Skeletal muscle satellite cell (primary cell): Measurements from ENCODE around the gene CALML3.

Experiments
- H3K27me3 ChIP-seq: 2 replicates; pipeline ENCODE4 v1.7.0; 2013; ENCODE audit warnings: low read length; ENCODE audit not compliant: control insufficient read depth, insufficient read depth
- H3K36me3 ChIP-seq: 2 replicates; pipeline ENCODE4 v1.7.0; 2013; ENCODE audit warnings: mild to moderate bottlenecking, control low read depth, low read length; ENCODE audit not compliant: insufficient read depth
- H3K4me1 ChIP-seq: 2 replicates; pipeline ENCODE4 v1.7.0; 2013; ENCODE audit warnings: low read length; ENCODE audit not compliant: control insufficient read depth, insufficient read depth
- H3K4me2 ChIP-seq: 2 replicates; pipeline ENCODE4 v1.7.0; 2013; ENCODE audit warnings: mild to moderate bottlenecking, low read length
- H3K4me3 ChIP-seq: 2 replicates; pipeline ENCODE4 v1.7.0; 2013; ENCODE audit warnings: low read length
- H3K9ac ChIP-seq: 2 replicates; pipeline ENCODE4 v1.7.0; 2013; ENCODE audit warnings: mild to moderate bottlenecking, low read depth, low read length, moderate library complexity
- H3K9me3 ChIP-seq: replicated peaks from 2 replicates; pipeline ENCODE4 v1.7.0; 2013; ENCODE audit warnings: mild to moderate bottlenecking, control low read depth, low read length

CALML3 gene

DNA sequence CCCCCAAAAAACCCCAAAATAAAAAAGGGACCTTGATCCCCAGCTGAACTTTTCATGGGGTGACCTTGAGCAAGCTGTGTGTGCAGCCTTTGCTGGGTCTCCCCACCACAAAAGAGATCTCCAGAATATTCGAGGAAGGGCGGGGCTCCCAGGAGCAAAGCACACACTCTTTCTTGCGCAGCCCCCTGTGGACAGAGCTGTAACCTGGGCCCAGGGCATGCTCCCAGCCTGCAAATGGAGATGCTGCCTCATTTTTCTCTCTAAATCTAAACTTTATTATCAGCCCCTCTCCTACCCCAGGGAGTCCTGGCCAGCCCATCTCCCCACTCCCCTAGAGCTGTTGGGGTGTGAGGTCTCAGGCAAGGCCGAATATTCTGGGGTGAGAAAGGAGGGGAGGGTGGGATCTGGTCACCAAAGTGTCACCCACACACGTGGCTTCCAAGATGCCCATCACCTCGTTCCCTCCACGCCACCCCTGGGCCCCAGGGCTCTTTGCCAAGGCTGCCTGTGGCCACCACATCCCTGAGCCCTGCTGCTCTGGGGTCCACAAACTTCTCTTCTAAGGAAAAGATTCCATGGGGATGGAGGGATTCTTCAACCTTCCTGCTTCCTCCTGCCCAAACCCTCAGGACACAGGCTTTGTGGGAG lies 1.7 kb upstream of the CALML3 start:
- H3K4me2 ChIP-seq: no peak overlapping the region
- no peaks in the 10 kb centered on the region for H3K9me3 ChIP-seq
- H3K4me1 ChIP-seq: no peaks in the 10 kb centered on the region
- H3K36me3 ChIP-seq: no peaks in the 10 kb centered on the region
- H3K4me3 ChIP-seq: no peak overlapping the region
- H3K27me3 ChIP-seq: peaks cover 33% of the 10 kb centered on the region
- no peak overlapping the region for H3K9ac ChIP-seq

DNA sequence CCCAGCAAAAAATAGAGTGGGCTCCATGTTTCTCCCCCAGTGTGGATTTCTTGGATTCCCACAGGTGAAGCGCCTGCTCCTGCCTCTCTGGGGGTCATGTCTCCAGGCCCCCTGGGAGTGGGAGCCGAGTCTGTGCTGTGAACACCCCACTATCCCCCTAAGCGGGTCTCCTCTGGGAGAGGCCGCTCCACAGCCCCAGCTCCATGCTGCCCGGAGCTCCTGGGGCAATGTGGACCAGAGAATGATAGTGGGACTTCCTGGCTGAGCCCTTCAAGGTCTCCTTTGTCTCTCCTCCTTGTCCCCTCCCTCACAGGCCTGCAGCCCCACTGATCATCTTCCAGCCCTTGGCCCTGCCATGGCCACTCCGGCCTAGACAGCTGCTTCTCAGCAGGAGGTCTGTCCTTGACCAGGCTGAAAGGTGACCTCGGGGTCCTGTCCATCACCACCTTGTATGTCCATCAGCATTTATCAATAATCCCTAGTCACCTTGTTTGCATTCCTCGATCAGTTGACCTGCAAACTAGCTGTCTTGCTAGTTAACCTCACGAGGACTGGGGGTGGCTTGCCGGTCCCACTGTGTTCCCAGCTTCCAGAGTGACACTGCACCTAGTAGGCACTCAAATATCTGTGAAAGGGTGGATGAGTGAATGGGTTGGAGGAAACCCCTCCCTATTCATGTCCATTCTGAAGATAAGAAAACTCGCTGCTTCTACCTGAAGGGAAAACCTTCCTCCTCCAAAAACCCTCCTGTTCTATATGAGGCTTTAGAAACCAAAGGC lies 776 bp upstream of the CALML3 start:
- H3K4me1 ChIP-seq: no peaks in the 10 kb centered on the region
- H3K27me3 ChIP-seq: peaks cover 24% of the 10 kb centered on the region
- H3K9me3 ChIP-seq: no peaks in the 10 kb centered on the region
- H3K9ac ChIP-seq: no peak overlapping the region
- H3K36me3 ChIP-seq: no peaks in the 10 kb centered on the region
- no peak overlapping the region for H3K4me3 ChIP-seq
- no peak overlapping the region for H3K4me2 ChIP-seq

DNA sequence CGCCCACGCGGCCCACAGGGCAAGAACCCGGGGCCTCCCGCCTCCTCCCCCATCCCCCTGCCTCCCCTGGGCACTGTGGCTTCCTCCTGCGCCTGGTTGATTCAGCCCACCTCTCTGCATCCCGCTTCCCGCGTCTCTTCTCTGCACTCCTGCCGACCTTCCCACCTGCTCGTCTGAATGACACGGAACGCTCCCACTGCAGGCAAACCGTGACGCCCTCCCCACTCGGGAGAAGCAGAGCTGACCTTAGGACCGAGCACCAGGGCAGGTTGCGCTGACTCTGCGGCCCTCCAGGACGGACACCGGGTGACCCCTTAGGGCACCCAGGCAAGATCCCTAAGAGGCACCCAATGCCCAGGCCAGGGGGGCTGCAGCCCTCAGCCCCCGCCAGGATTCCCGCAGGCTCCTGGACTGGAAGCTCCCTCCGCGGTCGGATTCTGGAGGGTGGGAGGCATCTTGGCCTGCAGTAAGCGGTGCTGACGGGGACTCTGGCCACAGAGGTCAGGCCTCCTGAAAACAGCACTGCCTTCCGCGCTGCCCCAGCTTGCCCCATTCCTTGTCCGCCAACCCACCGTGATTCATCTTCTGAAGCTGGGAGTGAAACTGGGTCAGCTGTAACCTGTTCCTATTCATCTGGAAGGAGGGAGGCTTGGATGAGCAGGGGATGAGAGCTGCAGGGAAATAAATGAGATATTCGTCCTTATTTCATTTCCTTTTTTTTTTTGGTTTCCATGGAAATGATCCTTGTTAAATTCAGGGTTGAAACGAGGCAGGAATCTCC lies 990 bp downstream of the CALML3 start:
- no peaks in the 10 kb centered on the region for H3K4me1 ChIP-seq
- H3K4me3 ChIP-seq: no peak overlapping the region
- no peaks in the 10 kb centered on the region for H3K36me3 ChIP-seq
- H3K9me3 ChIP-seq: no peaks in the 10 kb centered on the region
- H3K9ac ChIP-seq: no peak overlapping the region
- no peak overlapping the region for H3K4me2 ChIP-seq
- peaks cover 21% of the 10 kb centered on the region for H3K27me3 ChIP-seq

DNA sequence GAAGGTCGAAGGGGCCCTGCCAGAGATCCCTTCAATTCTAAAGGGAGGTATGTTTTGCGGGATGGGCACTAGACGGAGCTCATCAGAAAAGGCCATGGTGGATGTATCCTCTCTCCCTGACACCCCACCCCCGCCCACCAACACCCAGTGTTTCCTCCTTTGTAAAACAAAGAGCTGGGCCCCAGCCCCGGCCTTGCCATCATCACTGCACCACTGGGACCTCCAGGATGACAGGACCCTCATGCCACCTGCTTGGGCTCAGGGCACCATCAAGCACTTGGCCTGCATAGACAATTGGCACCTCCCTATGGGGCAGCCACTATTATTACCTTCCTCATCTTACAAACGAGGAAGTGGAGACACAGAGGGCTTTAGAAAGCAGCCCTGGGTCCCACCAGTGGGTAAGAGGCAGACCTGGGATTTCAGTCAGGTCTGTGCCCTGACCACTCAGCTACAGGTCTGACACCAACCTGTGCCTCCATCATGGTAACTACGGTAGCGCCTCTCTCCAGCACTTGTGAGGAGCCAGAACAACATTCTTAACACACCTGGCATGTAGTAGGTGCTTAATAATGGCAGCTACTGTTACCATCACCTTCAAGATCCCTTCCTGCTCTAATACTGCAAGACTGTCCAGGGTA lies 2.0 kb downstream of the CALML3 start:
- peaks cover 18% of the 10 kb centered on the region for H3K27me3 ChIP-seq
- no peaks in the 10 kb centered on the region for H3K36me3 ChIP-seq
- H3K4me2 ChIP-seq: no peak overlapping the region
- no peaks in the 10 kb centered on the region for H3K9me3 ChIP-seq
- no peaks in the 10 kb centered on the region for H3K4me1 ChIP-seq
- no peak overlapping the region for H3K4me3 ChIP-seq
- H3K9ac ChIP-seq: no peak overlapping the region

DNA sequence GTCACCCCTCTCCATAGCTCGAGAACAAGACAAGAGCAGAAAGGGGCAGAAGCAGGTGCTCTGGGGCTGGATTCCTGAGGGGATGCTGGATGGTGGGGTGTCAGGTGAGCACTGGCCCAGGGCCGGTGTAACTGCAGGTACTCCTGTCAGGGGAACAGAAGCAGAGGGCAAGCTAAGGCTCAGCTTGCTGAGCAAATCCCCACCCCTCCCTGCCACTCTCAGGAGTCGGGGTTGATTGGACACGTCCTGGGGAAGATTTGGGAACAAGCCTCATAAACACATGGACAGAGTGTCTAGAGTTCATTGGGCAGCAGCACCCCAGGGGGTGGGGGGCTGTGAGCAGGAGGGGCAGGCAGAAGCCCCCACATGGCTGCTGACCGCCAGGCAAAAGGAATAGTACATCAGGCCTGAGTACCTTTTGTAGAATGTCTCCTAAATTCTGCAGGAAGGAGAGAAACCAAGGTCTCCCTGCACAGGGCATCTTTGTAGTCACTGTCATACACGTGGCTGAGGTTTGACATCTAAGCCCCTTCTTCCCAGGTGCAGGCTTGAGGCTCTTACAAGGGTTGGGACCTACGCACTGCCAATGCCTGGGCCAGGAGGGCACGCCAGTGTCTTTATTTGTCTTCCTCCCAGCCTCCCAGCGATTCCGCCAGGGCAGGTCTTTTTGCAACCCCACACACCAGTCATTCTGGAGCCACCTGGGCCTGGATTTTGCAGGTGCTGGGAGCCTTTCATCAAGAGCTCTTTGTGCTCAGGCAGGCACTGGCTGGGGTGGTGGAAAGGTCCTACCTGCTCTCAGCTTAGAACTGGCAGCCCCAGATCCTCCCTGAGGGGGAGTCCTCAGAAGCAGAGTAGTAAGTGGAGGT lies 2.8 kb downstream of the CALML3 start:
- no peaks in the 10 kb centered on the region for H3K9me3 ChIP-seq
- H3K27me3 ChIP-seq: peaks cover 17% of the 10 kb centered on the region
- no peak overlapping the region for H3K4me3 ChIP-seq
- H3K9ac ChIP-seq: no peak overlapping the region
- H3K4me1 ChIP-seq: no peaks in the 10 kb centered on the region
- H3K36me3 ChIP-seq: no peaks in the 10 kb centered on the region
- no peak overlapping the region for H3K4me2 ChIP-seq

DNA sequence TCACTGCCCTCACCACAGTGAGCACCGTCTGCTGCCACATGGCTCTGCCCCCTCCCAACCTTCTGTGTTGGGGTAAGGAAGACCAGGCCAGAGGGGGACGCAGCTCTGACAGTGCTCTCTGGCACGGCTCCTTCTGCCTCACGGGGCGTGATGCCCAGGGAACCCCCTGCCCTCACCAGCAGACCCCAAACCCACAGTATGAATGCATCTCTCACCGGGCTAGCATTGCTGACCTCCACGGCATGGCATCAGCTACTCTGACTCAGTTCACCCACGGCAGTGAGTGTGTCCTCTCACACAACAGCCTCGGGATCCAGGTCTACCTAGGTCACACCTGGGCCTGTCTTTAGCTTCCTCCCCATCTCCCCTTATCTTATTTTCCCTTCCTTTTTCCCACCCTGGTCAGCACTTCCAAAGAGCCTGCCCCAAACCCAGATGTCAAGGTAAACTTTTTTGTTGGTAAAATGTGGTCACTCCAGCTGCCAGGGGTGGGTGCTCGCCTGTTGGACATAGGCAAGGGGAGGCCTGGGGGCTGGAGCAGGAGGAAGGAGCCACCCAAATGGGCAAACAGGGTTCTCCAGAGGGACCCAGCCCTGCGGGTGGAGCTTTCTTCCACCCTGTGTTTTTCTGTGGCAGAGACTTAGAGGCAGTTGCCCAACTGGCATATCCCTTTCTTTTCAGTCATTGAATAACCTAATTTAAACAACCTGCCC lies 4.4 kb downstream of the CALML3 start:
- Histone ChIP-seq H3K4me3 (no peak overlapping the region), H3K27me3 (peaks cover 24% of the 10 kb centered on the region), H3K4me2 (no peak overlapping the region), H3K9ac (no peak overlapping the region), H3K9me3 (no peaks in the 10 kb centered on the region), H3K36me3 (no peaks in the 10 kb centered on the region), H3K4me1 (peaks cover 1% of the 10 kb centered on the region)

DNA sequence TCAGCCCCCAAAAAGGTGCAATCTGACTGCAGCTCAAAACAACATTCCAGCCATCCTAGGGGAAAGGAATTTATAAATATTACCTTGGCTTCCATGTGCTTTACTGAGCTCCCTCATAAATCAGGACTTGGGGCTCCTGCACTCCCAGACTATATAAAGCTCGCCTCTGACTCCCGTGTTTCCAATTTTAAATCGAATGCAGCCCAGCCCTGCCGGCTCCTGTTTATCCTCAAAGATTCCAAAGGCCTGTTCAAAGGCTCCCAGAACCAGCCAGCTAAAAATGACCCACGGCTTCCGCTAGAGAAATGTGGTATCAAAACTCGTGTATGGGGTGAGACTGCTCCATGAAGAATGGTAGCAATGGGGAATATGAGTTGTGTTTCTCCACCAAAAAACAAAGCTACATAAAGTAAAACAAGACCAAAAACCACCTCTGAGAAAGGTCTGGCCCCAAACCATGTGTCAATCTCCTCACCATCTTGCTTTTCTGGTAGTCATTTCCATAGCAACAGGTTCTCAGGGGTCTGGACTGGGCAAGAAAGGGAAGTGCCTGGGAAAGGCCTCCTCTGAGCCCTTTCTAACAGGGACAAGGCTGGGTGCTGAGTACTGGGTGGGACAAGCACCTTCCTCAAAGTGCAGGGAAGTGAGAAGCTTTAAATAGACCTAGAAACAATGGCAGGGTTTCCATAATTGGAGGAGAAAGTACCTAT lies 5.1 kb downstream of the CALML3 start:
- Histone ChIP-seq H3K36me3 (no peaks in the 10 kb centered on the region), H3K9me3 (no peaks in the 10 kb centered on the region), H3K9ac (no peak overlapping the region), H3K4me1 (peaks cover 9% of the 10 kb centered on the region), H3K4me2 (no peak overlapping the region), H3K27me3 (peaks cover 24% of the 10 kb centered on the region), H3K4me3 (no peak overlapping the region)

DNA sequence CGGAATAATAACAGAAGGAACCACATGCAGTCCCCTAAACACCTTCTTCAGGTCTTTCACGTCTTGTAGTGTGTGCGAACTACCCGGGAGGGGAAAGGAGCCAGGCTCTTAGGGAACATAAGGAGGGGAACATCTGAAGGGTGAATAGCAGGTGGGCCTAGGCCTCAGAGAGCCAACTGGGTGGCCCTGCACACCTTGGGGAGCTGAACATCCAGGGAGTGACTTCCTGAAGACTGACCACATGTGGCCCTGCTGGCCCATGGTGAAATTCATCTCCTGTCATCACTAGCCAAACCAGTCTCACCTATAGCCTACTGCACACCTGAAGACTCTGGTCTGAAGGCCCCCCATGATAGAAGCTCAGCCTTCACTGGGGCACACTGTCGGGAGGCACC lies 5.6 kb downstream of the CALML3 start:
- Histone ChIP-seq H3K27me3 (peaks cover 24% of the 10 kb centered on the region), H3K9me3 (no peaks in the 10 kb centered on the region), H3K36me3 (no peaks in the 10 kb centered on the region), H3K9ac (no peak overlapping the region), H3K4me3 (no peak overlapping the region), H3K4me1 (peaks cover 14% of the 10 kb centered on the region), H3K4me2 (no peak overlapping the region)

DNA sequence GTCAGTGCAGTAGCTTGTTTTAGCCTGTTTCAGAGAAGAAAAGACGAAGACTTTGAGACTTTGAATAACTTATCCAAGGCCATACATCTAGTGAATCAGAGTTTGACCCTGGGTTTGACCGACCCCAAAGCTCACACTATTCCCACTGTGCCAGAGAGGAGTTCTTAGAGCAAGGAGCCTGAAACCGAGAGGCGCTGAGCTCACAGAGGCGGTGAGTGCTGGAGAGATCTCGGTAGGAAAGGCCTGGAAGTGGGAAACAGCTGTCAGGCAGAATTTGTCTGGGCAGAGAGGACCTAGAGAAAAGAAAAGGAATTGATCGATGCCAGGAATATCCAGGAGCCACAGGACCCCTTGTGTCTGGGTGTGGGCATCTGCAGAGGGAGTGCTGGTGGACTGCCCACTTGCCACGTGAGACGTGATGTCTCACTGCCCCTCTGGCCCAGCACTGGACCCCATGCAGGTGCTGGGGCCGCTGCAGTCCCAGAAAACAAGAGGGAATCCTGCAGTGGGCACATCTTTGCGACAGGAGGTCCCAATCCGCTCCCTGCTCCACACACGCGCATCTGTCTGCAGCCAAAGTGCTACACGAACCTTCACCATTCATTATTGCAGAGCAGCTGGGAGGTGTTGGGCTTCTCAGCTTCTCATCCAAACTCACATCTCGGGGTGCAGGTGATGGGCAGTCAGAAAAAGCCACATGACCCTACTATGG lies 6.2 kb downstream of the CALML3 start:
- Histone ChIP-seq H3K9me3 (no peaks in the 10 kb centered on the region), H3K9ac (no peak overlapping the region), H3K36me3 (no peaks in the 10 kb centered on the region), H3K4me1 (peaks cover 16% of the 10 kb centered on the region), H3K4me2 (no peak overlapping the region), H3K4me3 (no peak overlapping the region), H3K27me3 (peaks cover 24% of the 10 kb centered on the region)
